ENCODE results near the gene LRP5. TPM values are rescaled to one million over a fixed set of nuclear protein-coding genes. Genes with fewer than 3 reads are reported as not detected.

LRP5 gene
- total and polyA plus RNA-seq, 9 of the 15 experiments (the other 6 are each of a cell fraction or from before 2014, with no cell fraction given) = 0.48 to 44.2 (median 13.5) TPM

DNA sequence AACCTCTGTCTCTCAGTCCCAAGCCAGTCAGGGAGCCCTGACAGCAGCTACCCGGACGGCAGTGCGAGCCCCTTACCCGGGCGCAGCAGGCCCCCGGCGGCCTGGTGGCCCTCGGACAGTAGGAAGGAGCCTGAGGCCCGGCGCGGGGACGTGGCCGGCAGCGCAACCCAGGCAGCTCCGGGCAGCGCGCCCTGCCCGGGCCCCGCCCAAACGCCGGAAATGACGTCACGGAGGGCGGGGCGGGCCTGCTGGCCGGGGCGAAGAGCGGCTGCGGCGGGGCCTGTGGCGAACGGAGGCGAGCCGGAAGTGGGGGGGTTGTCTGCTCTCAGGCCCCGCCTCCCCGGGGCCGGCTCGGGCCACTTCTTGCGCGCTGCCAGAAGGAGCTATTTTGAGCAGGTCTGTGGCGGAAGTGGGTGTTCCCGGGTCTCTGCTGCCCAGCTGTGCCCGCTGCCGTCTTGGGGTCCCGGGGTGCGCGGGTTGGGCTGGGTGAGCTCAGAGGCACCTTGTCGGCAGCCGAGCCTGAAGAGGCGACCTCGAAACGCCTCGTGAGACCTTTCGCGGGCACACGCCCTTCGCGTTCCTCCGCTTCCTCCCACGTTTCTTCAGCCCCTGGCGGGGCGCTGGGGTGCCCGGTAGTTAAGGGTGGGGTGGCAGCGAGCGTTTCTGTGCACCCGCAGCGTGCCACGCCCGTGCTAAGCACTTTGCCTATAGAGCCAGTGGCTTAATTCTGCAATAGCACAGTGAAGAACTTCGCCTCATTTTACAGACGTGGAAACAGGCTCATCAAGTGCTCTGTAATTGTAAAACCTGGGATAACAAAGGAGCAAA lies 40.4 kb upstream of the LRP5 start, which contains the start of gene C11orf24 (continued):
- TF ChIP-seq, protein P1, sequence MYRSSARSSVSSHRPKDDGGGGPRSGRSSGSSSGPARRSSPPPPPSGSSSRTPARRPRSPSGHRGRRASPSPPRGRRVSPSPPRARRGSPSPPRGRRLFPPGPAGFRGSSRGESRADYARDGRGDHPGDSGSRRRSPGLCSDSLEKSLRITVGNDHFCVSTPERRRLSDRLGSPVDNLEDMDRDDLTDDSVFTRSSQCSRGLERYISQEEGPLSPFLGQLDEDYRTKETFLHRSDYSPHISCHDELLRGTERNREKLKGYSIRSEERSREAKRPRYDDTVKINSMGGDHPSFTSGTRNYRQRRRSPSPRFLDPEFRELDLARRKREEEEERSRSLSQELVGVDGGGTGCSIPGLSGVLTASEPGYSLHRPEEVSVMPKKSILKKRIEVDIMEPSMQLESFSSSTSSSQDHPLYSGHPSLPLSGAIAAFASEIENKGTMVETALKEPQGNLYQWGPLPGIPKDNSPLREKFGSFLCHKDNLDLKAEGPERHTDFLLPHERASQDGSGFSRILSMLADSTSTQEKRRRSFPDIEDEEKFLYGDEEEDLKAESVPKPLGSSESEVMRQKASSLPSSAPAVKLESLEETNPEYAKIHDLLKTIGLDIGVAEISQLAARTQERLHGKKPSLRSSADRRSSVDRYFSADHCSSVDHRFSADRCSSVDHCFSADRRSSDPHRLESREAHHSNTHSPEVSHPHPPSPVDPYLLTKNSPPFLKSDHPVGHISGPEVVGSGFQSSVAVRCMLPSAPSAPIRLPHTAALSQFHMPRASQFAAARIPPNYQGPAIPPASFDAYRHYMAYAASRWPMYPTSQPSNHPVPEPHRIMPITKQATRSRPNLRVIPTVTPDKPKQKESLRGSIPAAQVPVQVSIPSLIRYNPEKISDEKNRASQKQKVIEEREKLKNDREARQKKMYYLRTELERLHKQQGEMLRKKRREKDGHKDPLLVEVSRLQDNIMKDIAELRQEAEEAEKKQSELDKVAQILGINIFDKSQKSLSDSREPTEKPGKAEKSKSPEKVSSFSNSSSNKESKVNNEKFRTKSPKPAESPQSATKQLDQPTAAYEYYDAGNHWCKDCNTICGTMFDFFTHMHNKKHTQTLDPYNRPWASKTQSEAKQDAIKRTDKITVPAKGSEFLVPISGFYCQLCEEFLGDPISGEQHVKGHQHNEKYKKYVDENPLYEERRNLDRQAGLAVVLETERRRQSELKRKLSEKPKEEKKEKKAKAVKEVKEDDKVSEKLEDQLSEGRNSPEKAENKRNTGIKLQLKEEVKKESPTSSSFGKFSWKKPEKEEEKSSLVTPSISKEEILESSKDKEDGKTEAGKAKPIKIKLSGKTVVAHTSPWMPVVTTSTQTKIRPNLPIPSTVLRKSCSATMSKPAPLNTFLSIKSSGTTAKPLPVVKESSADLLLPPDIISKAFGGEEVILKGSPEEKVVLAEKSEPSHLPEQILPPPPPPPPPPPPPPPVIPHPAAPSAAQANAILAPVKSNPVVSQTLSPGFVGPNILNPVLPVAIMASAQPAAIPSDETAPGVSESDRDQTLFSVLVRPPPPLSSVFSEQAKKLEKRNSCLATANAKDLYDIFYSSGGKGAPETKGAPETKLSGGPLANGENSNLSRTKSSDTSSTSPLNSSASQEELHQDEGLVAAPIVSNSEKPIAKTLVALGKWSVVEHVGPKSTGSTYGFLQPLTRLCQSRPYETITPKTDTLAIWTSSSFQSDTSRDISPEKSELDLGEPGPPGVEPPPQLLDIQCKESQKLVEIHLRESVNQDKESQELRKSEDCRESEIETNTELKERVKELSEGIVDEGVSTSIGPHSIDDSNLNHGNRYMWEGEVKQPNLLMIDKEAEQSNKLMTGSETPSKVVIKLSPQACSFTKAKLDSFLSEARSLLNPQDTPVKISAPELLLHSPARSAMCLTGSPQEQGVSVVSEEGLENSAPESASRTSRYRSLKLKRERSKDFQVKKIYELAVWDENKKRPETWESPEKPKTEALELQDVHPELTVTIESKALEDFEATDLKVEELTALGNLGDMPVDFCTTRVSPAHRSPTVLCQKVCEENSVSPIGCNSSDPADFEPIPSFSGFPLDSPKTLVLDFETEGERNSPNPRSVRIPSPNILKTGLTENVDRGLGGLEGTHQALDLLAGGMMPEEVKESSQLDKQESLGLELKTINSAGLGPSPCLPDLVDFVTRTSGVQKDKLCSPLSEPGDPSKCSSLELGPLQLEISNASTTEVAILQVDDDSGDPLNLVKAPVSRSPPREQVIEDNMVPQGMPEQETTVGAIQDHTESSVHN (IDR thresholded peaks at IDR 0.05; ENCODE audit: borderline replicate concordance in 1 of 2, low read depth in 1 of 2) = no peak
- TF ChIP-seq NR4A1 (CRISPR knock-in tag; IDR thresholded peaks at IDR 0.05) (no peak), NR4A1 (tag; IDR thresholded peaks at IDR 0.05) (0 out of 2 replicates have a peak, but pooled peaks have one; percentile 73), ETV1 (tag; conservative IDR thresholded peaks at IDR 0.05; ENCODE audit: low read depth) (peak; percentile 84), RBFOX2 (IDR thresholded peaks at IDR 0.05; ENCODE audit: low read depth, low read length) (peak; percentile 99), SNRNP70 (optimal IDR thresholded peaks at IDR 0.05; ENCODE audit: low read depth, low read length) (no peak), THRAP3 (IDR thresholded peaks at IDR 0.05; ENCODE audit: borderline replicate concordance) (no peak), NBN (IDR thresholded peaks at IDR 0.05; ENCODE audit: low read depth) (peak; percentile 64; the same call in 1 of the 2 replicates), ZNF174 (CRISPR knock-in tag; IDR thresholded peaks at IDR 0.05) (no peak), ZKSCAN8 (CRISPR knock-in tag; IDR thresholded peaks at IDR 0.05) (no peak), HMBOX1 (IDR thresholded peaks at IDR 0.05) (no peak), E2F4 (CRISPR knock-in tag; IDR thresholded peaks at IDR 0.05; ENCODE audit: low read depth) (peak; percentile 11; the same call in 1 of the 2 replicates)
- TF ChIP-seq, protein P2, sequence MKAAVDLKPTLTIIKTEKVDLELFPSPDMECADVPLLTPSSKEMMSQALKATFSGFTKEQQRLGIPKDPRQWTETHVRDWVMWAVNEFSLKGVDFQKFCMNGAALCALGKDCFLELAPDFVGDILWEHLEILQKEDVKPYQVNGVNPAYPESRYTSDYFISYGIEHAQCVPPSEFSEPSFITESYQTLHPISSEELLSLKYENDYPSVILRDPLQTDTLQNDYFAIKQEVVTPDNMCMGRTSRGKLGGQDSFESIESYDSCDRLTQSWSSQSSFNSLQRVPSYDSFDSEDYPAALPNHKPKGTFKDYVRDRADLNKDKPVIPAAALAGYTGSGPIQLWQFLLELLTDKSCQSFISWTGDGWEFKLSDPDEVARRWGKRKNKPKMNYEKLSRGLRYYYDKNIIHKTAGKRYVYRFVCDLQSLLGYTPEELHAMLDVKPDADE (conservative IDR thresholded peaks at IDR 0.05; ENCODE audit: control insufficient read depth, low read depth, low read length) = peak; percentile 84
- TF ChIP-seq, protein P3, sequence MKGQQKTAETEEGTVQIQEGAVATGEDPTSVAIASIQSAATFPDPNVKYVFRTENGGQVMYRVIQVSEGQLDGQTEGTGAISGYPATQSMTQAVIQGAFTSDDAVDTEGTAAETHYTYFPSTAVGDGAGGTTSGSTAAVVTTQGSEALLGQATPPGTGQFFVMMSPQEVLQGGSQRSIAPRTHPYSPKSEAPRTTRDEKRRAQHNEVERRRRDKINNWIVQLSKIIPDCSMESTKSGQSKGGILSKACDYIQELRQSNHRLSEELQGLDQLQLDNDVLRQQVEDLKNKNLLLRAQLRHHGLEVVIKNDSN (CRISPR knock-in tag; IDR thresholded peaks at IDR 0.05) = no peak

All from K562 (cell line).